Panc1 (cell line): ENCODE data around the gene SEMA3D.

ENCODE experiments used
- POLR2AphosphoS5 ChIP-seq: IDR thresholded peaks from 2 replicates; pipeline ENCODE4 v1.6.1; 2012; ENCODE audit warnings: mild to moderate bottlenecking, low read depth, low read length, moderate library complexity
- TF ChIP-seq, protein P1 (sequence below): fragments of 450-650 bp; IDR thresholded peaks from 2 replicates; pipeline ENCODE4 v1.5.1; 2017; ENCODE audit warnings: mild to moderate bottlenecking
- TF ChIP-seq, protein P2 (sequence below), 2 experiments: IDR thresholded peaks; 2 replicates each; pipeline ENCODE4 v1.6.1; 2011 to 2012; ENCODE audit warnings: low read depth in 2 of 2, control low read depth in 1 of 2, low read length in 1 of 2, mild to moderate bottlenecking in 1 of 2, moderate library complexity in 1 of 2; ENCODE audit not compliant: insufficient read depth in 1 of 2

DNA sequence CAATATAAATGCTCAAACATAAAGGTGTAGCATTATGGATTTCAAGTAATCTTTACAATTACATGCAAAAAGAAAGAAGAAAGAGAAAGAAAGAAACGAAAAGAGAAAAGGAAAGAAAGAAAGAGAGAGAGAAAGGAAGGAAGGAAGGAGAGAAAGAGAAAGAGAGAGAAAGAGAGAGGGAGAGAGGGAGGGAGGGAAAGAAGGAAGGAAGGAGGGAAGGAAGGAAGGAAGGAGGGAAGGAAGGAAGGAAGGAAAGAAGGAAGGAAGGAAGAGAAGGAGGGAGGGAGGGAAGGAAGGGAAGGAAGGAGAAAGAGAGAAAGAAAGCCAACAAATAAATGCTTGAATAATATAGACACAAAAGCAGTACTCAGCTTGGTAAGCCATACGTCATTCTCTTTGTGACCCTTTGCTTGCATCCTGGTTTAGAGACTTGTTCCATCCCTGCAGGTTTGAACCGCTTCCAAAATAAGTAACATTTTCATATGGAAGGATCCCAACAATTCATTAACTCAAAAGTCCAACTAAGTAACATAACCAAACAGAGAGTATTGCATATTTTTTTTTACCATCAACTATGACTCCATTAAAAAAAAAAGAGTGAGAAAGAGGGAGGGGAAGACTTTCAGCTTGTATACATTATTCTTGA, 95.8 kb downstream of the SEMA3D start:
- TF ChIP-seq, protein P1, sequence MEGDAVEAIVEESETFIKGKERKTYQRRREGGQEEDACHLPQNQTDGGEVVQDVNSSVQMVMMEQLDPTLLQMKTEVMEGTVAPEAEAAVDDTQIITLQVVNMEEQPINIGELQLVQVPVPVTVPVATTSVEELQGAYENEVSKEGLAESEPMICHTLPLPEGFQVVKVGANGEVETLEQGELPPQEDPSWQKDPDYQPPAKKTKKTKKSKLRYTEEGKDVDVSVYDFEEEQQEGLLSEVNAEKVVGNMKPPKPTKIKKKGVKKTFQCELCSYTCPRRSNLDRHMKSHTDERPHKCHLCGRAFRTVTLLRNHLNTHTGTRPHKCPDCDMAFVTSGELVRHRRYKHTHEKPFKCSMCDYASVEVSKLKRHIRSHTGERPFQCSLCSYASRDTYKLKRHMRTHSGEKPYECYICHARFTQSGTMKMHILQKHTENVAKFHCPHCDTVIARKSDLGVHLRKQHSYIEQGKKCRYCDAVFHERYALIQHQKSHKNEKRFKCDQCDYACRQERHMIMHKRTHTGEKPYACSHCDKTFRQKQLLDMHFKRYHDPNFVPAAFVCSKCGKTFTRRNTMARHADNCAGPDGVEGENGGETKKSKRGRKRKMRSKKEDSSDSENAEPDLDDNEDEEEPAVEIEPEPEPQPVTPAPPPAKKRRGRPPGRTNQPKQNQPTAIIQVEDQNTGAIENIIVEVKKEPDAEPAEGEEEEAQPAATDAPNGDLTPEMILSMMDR, result no peak
- TF ChIP-seq, protein P2, sequence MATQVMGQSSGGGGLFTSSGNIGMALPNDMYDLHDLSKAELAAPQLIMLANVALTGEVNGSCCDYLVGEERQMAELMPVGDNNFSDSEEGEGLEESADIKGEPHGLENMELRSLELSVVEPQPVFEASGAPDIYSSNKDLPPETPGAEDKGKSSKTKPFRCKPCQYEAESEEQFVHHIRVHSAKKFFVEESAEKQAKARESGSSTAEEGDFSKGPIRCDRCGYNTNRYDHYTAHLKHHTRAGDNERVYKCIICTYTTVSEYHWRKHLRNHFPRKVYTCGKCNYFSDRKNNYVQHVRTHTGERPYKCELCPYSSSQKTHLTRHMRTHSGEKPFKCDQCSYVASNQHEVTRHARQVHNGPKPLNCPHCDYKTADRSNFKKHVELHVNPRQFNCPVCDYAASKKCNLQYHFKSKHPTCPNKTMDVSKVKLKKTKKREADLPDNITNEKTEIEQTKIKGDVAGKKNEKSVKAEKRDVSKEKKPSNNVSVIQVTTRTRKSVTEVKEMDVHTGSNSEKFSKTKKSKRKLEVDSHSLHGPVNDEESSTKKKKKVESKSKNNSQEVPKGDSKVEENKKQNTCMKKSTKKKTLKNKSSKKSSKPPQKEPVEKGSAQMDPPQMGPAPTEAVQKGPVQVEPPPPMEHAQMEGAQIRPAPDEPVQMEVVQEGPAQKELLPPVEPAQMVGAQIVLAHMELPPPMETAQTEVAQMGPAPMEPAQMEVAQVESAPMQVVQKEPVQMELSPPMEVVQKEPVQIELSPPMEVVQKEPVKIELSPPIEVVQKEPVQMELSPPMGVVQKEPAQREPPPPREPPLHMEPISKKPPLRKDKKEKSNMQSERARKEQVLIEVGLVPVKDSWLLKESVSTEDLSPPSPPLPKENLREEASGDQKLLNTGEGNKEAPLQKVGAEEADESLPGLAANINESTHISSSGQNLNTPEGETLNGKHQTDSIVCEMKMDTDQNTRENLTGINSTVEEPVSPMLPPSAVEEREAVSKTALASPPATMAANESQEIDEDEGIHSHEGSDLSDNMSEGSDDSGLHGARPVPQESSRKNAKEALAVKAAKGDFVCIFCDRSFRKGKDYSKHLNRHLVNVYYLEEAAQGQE (IDR thresholded peaks at IDR 0.05; ENCODE audit: insufficient read depth in 1 of 2, low read depth in 2 of 2, low read length in 1 of 2), result no peak
- TF ChIP-seq POLR2AphosphoS5, result no peak
